H9 (cell line): ENCODE measurements around the gene GRAMD1B. TPM values are rescaled to one million over a fixed set of nuclear protein-coding genes. Genes with fewer than 3 reads are reported as not detected.

ENCODE experiments used
- DNase-seq: peaks from one replicate; pipeline ENCODE4 v3.0.0-alpha.2; 2017
- H2AFZ ChIP-seq: one replicate; pipeline ENCODE4 v1.6.1; 2013; ENCODE audit warnings: mild to moderate bottlenecking, low read length, control low read depth, moderate library complexity
- H2AK5ac ChIP-seq: 2 replicates; pipeline ENCODE4 v1.6.1; 2013; ENCODE audit warnings: low read length, control low read depth, mixed read lengths; ENCODE audit not compliant: insufficient read length
- H2BK120ac ChIP-seq: one replicate; pipeline ENCODE4 v1.6.1; 2013; ENCODE audit warnings: low read depth, mild to moderate bottlenecking, low read length, control low read depth, inconsistent platforms; ENCODE audit not compliant: poor library complexity, severe bottlenecking
- H2BK12ac ChIP-seq: 2 replicates; pipeline ENCODE4 v1.6.1; 2013; ENCODE audit warnings: low read length, control low read depth, mixed read lengths, low read depth; ENCODE audit not compliant: insufficient read length
- H2BK15ac ChIP-seq: 2 replicates; pipeline ENCODE4 v1.6.1; 2013; ENCODE audit warnings: low read depth, low read length, control low read depth
- H2BK20ac ChIP-seq: one replicate; pipeline ENCODE4 v1.6.1; 2013; ENCODE audit warnings: low read depth, mild to moderate bottlenecking, low read length, control low read depth, inconsistent platforms; ENCODE audit not compliant: poor library complexity, severe bottlenecking
- H2BK5ac ChIP-seq: 2 replicates; pipeline ENCODE4 v1.6.1; 2013; ENCODE audit warnings: low read length, control low read depth, mixed read lengths; ENCODE audit not compliant: insufficient read length
- H3K14ac ChIP-seq: 2 replicates; pipeline ENCODE4 v1.6.1; 2013; ENCODE audit warnings: low read length, control low read depth; ENCODE audit not compliant: insufficient read depth
- H3K18ac ChIP-seq: 2 replicates; pipeline ENCODE4 v1.6.1; 2013; ENCODE audit warnings: low read depth, mild to moderate bottlenecking, mixed read lengths, low read length, control low read depth; ENCODE audit not compliant: insufficient read length
- H3K23ac ChIP-seq: 2 replicates; pipeline ENCODE4 v1.6.1; 2013; ENCODE audit warnings: low read length, control low read depth, mixed read lengths, low read depth; ENCODE audit not compliant: insufficient read length
- H3K23me2 ChIP-seq: 2 replicates; pipeline ENCODE4 v1.6.1; 2013; ENCODE audit warnings: low read depth, mild to moderate bottlenecking, mixed read lengths, low read length, control low read depth; ENCODE audit not compliant: insufficient read length, poor library complexity, severe bottlenecking
- H3K27ac ChIP-seq: 2 replicates; pipeline ENCODE4 v1.5.1; 2013; ENCODE audit warnings: low read length, control low read depth, mixed read lengths, low read depth; ENCODE audit not compliant: insufficient read length
- H3K27me3 ChIP-seq: 2 replicates; pipeline ENCODE4 v1.6.1; 2013; ENCODE audit warnings: low read length, control low read depth, inconsistent platforms; ENCODE audit not compliant: insufficient read depth
- H3K4ac ChIP-seq: 2 replicates; pipeline ENCODE4 v1.6.1; 2013; ENCODE audit warnings: low read depth, mild to moderate bottlenecking, control low read depth, inconsistent platforms, low read length, moderate library complexity
- H3K4me1 ChIP-seq: 2 replicates; pipeline ENCODE4 v1.6.1; 2013; ENCODE audit warnings: low read length, control low read depth, inconsistent platforms; ENCODE audit not compliant: insufficient read depth
- H3K4me2 ChIP-seq: 2 replicates; pipeline ENCODE4 v1.6.1; 2013; ENCODE audit warnings: low read length, control low read depth, mixed read lengths; ENCODE audit not compliant: insufficient read length, insufficient read depth
- H3K56ac ChIP-seq: 2 replicates; pipeline ENCODE4 v1.6.1; 2013; ENCODE audit warnings: low read depth, mild to moderate bottlenecking, mixed read lengths, low read length, control low read depth; ENCODE audit not compliant: insufficient read length
- H3K79me1 ChIP-seq: 2 replicates; pipeline ENCODE4 v1.6.1; 2013; ENCODE audit warnings: low read depth, mild to moderate bottlenecking, moderate library complexity, low read length, control low read depth, inconsistent platforms; ENCODE audit not compliant: insufficient read depth, poor library complexity, severe bottlenecking
- H3K79me2 ChIP-seq: 2 replicates; pipeline ENCODE4 v1.6.1; 2013; ENCODE audit warnings: low read length, control low read depth, inconsistent platforms; ENCODE audit not compliant: insufficient read depth
- H3K9ac ChIP-seq: 2 replicates; pipeline ENCODE4 v1.6.1; 2013; ENCODE audit warnings: low read length, control low read depth, mixed read lengths; ENCODE audit not compliant: insufficient read length; ENCODE audit errors: extremely low read depth
- H3K9me3 ChIP-seq: one replicate; pipeline ENCODE4 v1.6.1; 2013; ENCODE audit warnings: low read depth, low read length, inconsistent platforms; ENCODE audit not compliant: control insufficient read depth
- H3T11ph ChIP-seq: one replicate; pipeline ENCODE4 v1.6.1; 2013; ENCODE audit warnings: mild to moderate bottlenecking, low read length, control low read depth, inconsistent platforms
- H4K20me1 ChIP-seq: one replicate; pipeline ENCODE4 v1.6.1; 2013; ENCODE audit not compliant: control insufficient read depth, insufficient read length, insufficient read depth
- H4K5ac ChIP-seq: 2 replicates; pipeline ENCODE4 v1.6.1; 2013; ENCODE audit warnings: low read depth, mild to moderate bottlenecking, mixed read lengths, low read length, control low read depth; ENCODE audit not compliant: insufficient read length
- H4K8ac ChIP-seq: replicated peaks from 2 replicates; pipeline ENCODE4 v1.6.1; 2013; ENCODE audit warnings: low read length, control low read depth, mixed read lengths, low read depth; ENCODE audit not compliant: insufficient read length
- H4K91ac ChIP-seq: 2 replicates; pipeline ENCODE4 v1.6.1; 2013; ENCODE audit warnings: low read depth, mild to moderate bottlenecking, moderate library complexity, mixed read lengths, low read length, control low read depth; ENCODE audit not compliant: insufficient read length
- H3K27ac Mint-ChIP-seq, 3 experiments: 2 replicates in 2 of 3; 3 replicates in 1 of 3; pipeline ENCODE4 v1.8.0; 2020 to 2021; ENCODE audit warnings: mixed read lengths in 3 of 3, mild to moderate bottlenecking in 1 of 3, moderate library complexity in 1 of 3
- H3K27me3 Mint-ChIP-seq: 2 replicates; pipeline ENCODE4 v1.8.0; 2021; ENCODE audit warnings: low read depth, mild to moderate bottlenecking, moderate library complexity, mixed read lengths
- H3K36me3 Mint-ChIP-seq, 3 experiments: 2 replicates in 2 of 3; 3 replicates in 1 of 3; pipeline ENCODE4 v1.8.0; 2020 to 2021; ENCODE audit warnings: low read depth in 3 of 3, mixed read lengths in 3 of 3; ENCODE audit not compliant: insufficient read depth in 1 of 3
- H3K4me1 Mint-ChIP-seq, 2 experiments: 2 replicates each; pipeline ENCODE4 v1.8.0; 2020; ENCODE audit warnings: mixed read lengths in 2 of 2
- H3K4me3 Mint-ChIP-seq, 2 experiments: 2 replicates in 1 of 2; 3 replicates in 1 of 2; pipeline ENCODE4 v1.8.0; 2020 to 2021; ENCODE audit warnings: mild to moderate bottlenecking in 2 of 2, mixed read lengths in 2 of 2, moderate library complexity in 1 of 2
- H3K9me3 Mint-ChIP-seq, 2 experiments: 2 replicates in 1 of 2; 3 replicates in 1 of 2; pipeline ENCODE4 v1.8.0; 2020; ENCODE audit warnings: mild to moderate bottlenecking in 2 of 2, mixed read lengths in 2 of 2, moderate library complexity in 1 of 2
- WGBS: extraction: QIAGEN DNeasy Blood & Tissue Kit; methylation state at CpG from one replicate; pipeline ENCODE4 v1.1.7; 2013; ENCODE audit warnings: missing lambda C conversion rate, low lambda C conversion rate, mixed read lengths; ENCODE audit not compliant: insufficient read length; ENCODE audit errors: extremely low coverage; 5-methylcytosine and 5-hydroxymethylcytosine counted together
- total RNA-seq: library from RNA; stranded (reverse); gene quantifications from 2 replicates; pipeline ENCODE4 v1.2.1, GENCODE V29; 2021
- TF ChIP-seq, protein P1 (sequence below): fragments of 200-600 bp; sonication (generic); conservative IDR thresholded peaks from 3 replicates; pipeline ENCODE4 v1.8.0; 2021; ENCODE audit warnings: antibody characterized with exemption, mild to moderate bottlenecking

The GRAMD1B gene
- total RNA-seq, 1 experiment from 2014 or later, result 25.9 TPM

DNA sequence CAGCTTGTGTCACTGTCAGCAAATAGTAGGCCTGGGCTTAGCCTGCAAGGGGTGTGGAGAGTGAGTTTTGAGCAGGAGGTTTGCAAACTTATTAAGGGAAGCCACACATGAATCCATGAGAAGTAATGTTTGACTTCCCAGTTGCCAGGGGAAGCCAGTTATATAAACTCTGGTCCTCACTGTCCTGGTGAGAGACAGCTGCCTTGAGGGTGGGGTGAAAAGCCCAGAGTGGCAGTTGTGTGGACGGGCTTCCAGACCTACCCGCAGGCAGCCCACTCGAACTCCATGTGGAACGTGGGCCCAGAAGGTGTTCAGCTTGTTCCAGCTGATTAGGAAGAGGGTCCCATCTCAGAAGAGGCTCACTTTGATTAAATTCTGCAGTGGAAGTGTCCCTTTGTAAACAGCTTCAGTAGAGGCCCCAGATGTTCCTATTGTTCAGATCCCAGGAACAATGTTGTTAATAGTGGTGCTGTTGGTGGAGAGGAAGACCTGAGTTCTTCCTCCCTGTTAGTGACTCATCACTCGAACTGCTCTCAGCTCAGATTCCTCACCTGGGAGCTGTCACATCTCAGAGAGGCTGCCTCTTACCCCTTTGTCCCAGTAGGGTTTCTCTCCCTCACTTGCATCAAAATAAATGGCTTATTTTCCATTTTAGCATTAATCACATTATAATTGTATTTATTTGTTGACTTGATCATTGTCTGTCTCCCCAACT, 63.4 kb downstream of the GRAMD1B start:
- WGBS, result no CpG with 5 or more reads among the region's 5 CpGs
- H4K5ac ChIP-seq, result no peak overlapping the region
- no peak overlapping the region for H3K18ac ChIP-seq
- H3K9me3 Mint-ChIP-seq, result no peaks in the 10 kb centered on the region
- H2BK5ac ChIP-seq, result no peak overlapping the region
- peak overlapping the region; percentile 32; the same call in 1 of the 2 replicates for H3K14ac ChIP-seq
- no peaks in the 10 kb centered on the region for H3K23me2 ChIP-seq
- H3K79me2 ChIP-seq, result no peaks in the 10 kb centered on the region
- H3K79me1 ChIP-seq, result no peaks in the 10 kb centered on the region
- H3K56ac ChIP-seq, result no peak overlapping the region
- H3K4me3 Mint-ChIP-seq, result no peak overlapping the region
- no peak overlapping the region for H3K27ac ChIP-seq
- no peak overlapping the region for H2BK120ac ChIP-seq
- H3K9ac ChIP-seq, result no peak overlapping the region
- H3K4me1 ChIP-seq, result peaks cover 11% of the 10 kb centered on the region; the same call in 1 of the 2 replicates
- no peaks in the 10 kb centered on the region for H4K20me1 ChIP-seq
- no peak overlapping the region for H3K23ac ChIP-seq
- TF ChIP-seq, protein P1, sequence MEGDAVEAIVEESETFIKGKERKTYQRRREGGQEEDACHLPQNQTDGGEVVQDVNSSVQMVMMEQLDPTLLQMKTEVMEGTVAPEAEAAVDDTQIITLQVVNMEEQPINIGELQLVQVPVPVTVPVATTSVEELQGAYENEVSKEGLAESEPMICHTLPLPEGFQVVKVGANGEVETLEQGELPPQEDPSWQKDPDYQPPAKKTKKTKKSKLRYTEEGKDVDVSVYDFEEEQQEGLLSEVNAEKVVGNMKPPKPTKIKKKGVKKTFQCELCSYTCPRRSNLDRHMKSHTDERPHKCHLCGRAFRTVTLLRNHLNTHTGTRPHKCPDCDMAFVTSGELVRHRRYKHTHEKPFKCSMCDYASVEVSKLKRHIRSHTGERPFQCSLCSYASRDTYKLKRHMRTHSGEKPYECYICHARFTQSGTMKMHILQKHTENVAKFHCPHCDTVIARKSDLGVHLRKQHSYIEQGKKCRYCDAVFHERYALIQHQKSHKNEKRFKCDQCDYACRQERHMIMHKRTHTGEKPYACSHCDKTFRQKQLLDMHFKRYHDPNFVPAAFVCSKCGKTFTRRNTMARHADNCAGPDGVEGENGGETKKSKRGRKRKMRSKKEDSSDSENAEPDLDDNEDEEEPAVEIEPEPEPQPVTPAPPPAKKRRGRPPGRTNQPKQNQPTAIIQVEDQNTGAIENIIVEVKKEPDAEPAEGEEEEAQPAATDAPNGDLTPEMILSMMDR, result no peak
- H4K8ac ChIP-seq, result no peak overlapping the region
- H3K9me3 ChIP-seq, result no peaks in the 10 kb centered on the region
- no peaks in the 10 kb centered on the region for H3K27me3 Mint-ChIP-seq
- no peaks in the 10 kb centered on the region for H3K36me3 Mint-ChIP-seq
- no peak overlapping the region for H2AK5ac ChIP-seq
- H3T11ph ChIP-seq, result no peak overlapping the region
- peaks cover 45 to 60% of the 10 kb centered on the region in 2 experiments for H3K4me1 Mint-ChIP-seq
- H3K4ac ChIP-seq, result no peak overlapping the region
- no peak overlapping the region for H4K91ac ChIP-seq
- H3K27me3 ChIP-seq, result no peaks in the 10 kb centered on the region
- no peak overlapping the region for H2AFZ ChIP-seq
- H2BK12ac ChIP-seq, result no peak overlapping the region
- no peak overlapping the region for H2BK20ac ChIP-seq
- peak; percentile 44 for DNase-seq
- H3K27ac Mint-ChIP-seq, result peak overlapping the region; percentile 17 to 94 (median 62)
- no peak overlapping the region for H3K4me2 ChIP-seq
- no peak overlapping the region for H2BK15ac ChIP-seq
